Activated gamma-delta T cell treated with anti-CD3 and anti-CD28 coated beads, Interleukin-2, amount 50 U/mL, for 16 hours (primary cell): Measurements from ENCODE around the gene JPT1.
"Not testable (repeated sequence)": the region's sequence is repeated elsewhere in the genome, so short reads cannot be mapped to it uniquely, and the experiment has no call there.

Source experiments
- DNase-seq: peaks from one replicate; pipeline ENCODE4 v3.0.0-alpha.2; 2020; ENCODE audit warnings: low read depth

Gene JPT1

DNA sequence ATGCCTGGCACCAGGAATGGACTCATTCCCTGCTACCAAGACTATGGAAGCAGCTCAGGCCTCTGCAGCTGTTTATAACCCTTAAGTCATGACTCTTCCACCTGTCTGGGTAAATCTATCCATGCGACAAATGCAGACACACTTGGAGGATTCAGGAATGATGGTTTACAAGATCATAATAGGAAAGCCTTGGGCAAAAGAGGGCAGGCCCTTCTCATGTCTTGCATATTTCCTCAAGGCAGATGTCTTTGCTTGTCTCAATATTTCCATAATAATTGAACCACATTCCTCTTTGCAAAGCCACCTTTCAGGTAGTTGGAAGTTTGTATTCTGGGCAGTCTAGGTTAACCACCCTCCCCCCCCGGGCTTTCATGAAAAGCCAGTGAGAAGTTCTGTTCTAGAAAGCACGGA lies 884 bp upstream of the JPT1 start:
- no peak for DNase-seq

DNA sequence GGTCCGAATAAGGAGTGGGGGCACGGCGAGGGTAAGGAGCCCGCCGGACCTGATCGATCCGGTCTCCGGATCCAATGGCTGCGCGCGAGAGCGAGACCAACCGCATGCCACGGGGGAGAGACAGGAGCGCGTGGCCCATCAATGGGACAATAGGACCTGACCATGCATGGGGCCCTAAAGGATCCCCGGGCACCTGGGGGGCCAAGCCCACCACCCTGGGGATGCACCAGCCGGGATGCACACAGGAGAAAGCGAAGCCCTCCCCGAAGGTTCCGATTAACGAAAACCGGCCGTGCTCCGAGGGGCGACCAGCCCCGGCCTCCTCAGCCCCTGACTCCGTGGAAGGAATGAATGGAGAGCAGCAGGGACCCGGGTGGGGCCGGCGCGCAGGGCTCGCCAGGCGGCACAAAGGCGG lies 525 bp downstream of the JPT1 start:
- no peak for DNase-seq

DNA sequence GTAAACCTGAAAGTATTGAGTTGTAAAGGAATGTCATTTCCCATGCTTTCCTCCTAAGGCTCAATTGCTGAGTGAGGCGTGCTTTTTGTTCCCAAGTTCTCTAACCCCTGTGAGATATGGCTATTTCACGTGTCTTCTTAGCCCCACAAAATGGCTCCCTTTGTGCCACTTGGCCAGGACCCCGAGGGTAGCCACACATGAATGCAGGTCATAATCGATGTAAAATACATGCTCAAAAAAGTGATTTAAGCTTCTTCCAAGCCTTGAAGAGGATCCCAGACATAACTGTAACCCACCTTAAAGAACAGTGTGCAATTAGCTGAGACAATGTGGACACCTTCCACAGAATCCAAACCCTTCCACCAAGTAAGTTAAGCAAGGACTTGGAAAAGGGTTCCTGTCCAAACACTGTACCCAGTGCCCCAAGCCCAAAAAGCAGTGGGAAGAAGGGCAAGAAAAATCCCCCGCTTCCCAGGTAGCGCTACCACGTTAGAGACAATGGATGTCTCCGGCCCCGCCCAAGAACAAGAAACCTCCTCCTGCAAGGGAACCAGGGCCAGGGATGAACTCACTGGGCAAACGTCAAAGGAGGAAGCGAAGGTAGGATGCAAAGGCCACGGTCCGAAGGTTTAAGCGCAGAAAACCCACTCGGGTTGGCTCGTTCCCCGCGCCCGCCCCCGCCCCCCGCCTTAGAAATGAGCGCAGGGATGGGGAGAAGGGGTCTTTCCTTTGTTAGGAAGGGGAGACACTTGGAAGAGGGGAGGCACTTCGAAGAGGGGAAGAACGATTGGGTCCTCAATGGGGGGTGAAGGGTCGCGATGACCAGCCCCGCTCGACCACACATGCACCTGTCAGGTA lies 1.2 kb downstream of the JPT1 start:
- no peak for DNase-seq

DNA sequence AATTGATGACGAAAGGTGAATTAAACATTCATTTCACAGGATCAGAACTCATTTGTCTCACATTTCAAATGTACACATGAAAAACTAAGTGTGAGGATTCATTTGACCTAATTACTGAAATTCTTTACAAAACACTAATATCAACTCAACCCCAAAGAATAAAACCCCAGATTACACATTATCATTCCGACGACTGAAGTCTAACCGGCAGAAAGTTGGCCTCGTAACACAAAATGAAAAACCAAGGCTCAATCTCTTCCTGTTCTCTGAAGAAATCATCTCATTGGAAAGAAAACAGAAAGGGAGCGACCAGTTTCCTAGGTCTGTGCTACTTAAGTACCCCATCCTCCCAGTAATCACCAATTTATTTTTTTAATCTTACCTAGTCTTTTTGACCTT lies 1.8 kb downstream of the JPT1 start:
- DNase-seq: no peak

DNA sequence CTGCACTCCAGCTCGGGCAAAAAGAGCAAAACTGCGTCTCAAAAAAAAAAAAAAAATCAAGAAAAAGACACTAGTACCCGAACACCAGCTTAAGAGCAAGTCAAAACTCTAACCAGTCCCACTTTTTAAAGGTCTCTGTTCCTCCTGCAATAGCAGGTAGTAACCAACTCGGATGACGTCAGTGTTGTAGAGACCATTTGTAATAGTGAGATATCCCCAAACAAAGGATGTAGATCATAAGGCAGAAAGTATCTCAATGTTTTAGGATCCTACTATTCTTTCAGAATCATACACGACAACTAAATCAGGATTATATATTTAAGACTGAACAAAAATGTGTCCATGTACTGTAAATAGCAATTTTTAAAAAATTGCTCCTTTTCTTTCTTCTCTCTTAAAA lies 2.4 kb downstream of the JPT1 start:
- no peak for DNase-seq

DNA sequence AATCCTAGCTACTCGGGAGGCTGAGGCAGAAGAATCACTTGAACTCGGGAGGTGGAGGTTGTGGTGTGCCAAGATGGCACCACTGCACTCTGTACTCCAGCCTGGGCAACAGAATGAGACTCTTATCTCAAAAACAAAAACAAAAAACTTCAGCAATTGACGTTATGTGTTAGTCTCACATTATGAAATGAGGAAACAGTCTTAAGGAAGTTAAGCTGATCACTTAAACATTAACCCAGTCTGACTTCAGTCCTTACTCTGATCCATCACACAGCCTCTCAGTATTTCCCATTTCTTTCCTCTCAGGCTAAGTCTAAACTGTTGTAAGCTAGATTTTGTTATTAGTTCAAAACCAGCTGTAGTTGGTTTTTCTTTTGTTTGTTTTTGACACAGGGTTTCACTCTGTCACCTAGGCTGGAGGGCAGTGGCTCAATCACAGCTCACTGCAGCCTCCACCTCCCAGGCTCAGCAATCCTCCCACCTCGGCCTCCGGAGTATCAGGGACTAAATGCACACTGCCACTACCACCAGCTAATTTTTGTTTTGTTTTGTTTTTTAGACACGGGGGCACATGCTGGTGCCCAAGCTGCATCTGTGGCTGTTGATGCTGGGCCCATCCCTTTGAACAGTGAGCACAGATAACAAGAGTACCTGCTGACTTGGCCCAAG lies 6.3 kb downstream of the JPT1 start:
- DNase-seq: no peak

DNA sequence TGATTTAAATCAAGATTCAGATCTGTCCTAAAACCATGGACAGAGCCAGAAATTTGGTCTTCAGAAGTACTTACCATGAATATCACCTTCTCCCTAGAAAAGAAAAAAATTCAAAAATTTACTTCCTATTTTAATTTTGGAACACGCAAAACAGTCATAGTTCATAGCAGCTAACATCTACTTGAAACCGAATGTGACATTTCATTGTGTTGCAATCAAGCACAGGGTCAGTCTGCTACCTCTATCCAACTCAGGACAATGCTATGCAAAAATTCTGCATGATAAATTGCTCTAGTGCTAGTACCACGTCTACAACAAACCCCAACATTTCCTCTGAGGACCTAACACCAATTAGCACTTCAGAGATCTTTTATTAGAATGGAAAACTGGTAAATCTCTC lies 7.7 kb downstream of the JPT1 start:
- no peak for DNase-seq

DNA sequence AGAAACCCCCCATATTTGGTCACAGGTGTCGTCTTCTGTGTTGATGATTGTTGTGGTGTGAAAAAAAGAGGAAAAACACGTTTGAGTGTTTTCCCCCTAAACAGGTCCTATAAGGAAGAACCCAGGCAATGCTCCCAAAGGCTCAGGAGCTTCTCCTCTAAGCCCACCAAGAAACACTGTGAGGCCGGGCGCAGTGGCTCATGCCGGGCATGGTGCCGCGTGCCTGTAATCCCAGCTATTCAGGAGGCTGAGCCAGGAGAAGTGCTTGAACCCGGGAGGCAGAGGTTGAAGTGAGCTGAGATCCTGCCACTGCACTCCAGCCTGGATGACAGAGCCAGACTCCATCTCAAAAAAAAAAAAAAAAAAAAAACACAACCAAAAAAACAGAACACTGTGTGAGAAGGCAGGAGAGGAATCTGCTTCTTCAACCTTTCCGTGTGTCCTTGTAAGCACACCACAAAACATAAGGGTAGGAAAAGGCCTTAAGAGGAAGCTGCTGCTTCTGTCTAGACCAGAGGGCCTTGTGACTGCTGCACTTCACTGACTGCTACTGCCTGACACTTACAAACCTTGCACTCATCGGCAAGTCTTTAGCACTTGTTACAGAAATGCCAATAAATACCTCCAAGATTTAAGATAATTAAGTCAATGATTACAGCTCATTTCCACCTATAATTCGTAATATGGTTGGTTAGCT lies 9.3 kb downstream of the JPT1 start:
- DNase-seq: no peak

DNA sequence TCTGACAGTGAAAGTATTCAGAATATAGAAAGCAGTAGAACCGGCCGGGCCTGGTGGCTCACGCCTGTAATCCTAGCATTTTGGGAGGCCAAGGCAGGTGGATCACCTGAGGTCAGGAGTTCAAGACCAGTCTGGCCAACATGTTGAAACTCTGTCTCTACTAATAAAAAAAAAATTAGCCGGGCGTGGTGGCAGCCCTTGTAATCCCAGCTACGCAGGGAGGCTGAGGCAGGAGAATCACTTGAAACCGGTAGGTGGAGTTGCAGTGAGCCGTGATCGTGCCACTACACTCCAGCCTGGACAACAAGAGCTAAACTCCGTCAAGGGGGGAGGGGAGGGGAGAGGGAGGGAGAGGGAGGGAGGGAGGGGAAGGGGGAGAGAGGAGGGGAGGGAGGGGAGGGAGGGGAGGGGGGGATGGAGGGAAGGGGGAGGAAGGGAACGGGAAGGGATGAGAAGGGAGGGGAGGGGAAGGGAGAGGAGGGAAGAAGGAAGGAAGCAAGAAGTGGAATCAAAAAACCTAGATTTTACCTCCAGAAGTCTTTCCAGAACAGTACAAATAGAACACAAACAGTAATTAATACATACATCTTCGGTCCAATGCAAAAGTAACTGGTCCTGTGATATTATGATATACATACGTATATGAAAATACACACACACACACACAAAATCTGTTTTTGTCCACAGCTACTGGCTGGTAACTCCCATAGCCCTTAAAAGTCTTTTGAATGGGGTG lies 11.9 kb downstream of the JPT1 start:
- DNase-seq: no peak

DNA sequence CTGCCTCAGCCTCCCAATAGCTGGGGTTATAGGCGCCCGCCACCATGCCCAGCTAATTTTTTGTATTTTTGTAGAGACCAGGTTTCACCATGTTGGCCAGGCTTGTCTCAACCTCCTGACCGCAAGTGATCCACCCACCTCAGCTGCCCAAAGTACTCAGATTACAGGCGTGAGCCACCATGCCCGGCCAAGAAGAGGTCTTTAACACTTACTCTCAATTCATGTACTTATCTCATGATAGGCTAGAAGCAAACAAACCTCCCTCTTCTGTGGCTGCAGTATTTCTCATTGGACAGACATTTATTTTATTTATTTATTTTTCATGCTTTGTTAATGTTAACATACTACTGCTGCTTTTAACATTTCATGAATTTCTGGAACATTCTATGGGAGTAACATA lies 15.8 kb downstream of the JPT1 start:
- DNase-seq: no peak

DNA sequence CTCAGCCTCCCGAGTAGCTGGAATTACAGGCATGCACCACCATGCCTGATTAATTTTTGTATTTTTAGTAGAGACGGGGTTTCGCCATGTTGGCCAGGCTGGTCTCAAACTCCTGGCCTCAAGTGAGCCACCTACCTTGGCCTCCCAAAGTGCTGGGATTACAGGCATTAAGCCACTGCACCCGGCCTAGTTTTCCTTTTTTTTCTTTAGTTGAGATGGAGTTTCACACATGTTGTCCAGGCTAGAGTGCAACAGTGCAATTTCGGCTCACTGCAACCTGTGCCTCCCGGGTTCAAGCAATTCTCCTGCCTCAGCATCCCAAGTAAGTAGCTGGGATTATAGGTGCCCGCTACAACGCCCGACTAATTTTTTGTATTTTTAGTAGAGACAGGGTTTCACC lies 16.6 kb downstream of the JPT1 start:
- DNase-seq: not testable (repeated sequence)

DNA sequence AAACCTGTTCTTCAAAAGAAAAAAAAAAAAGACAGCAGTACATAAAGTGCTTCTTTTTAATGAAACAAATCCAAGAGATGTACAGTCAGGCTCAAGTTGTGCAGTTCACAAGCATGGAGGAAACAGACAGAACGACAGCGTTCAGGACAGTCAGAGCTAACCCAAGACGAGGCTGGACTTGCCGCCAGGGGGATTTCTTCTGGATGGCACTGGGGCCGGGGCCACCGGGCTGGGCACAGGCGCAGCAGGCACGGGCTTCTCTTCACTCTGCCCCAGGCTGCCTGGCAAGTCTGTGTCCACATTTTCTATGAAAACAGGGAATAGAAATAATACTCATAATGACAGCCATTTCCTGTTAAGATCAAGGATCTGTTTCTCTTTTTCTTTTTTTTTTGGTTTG lies 18.4 kb downstream of the JPT1 start:
- DNase-seq: no peak

DNA sequence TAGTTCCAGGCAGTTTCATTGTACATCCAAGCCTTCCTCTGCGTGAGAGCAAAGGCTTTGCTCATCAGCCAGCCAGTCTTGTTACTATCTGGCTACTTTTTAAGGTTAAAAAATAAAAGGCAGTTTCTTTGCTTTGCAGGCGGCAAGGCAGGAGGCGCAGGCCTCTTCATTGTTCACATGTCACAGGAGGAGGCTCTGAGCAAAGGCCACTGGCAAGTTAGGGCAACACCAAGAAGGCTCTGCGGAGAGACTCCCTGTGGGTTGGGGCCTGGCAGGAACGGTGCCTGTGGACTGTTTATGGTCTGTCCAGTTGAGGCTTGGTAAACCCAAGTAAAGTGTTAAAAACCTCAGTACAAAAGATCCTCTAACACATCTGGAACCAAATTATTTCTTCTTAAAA lies 18.9 kb downstream of the JPT1 start:
- no peak for DNase-seq

DNA sequence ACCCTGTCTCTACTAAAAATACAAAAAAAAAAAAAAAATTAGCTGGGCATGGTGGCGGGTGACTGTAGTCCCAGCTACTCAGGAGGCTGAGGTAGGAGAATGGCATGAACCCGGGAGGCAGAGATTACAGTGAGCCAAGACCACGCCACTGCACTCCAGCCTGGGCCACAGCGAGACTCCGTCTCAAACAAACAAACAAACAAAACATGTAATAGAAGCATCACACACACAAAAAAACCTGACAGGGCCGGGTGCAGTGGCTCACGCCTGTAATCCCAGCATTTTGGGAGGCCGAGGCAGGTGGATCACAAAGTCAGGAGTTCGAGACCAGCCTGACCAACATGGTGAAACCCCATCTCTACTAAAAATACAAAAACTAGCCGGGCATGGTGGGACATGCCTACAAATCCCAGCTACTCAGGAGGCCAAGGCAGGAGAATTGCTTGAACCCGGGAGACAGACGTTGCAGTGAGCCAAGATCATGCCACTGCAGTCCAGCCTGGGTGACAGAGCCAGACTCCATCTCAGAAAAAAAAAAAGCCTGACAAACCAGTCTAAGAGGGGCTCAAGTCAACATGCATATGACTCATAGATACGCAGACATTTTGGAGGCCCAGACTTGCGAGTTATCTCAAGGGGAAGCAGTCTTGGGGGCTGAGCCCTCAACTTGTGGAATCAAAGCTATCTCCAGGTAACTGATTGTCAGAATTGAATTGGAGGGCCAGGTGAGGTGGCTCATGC lies 20.5 kb downstream of the JPT1 start:
- DNase-seq: not testable (repeated sequence)

DNA sequence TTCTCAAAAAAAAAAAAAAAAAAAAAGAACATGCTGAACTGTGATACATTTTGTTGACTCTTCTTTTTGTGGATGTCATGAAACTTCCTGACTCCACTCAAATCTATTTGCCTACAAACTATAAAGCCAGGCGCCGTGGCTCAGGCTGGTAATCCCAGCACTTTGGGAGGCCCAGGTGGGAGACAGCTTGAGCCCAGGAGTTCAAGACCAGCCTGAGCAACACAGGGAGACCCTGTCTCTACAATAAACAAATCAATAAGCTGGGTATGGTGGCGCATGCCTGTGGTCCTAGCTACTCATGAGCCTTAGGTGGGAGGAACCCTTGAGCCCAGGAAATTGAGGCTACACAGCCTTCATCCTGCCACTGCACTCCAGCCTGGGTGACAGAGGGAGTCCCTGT lies 21.3 kb downstream of the JPT1 start:
- DNase-seq: no peak

DNA sequence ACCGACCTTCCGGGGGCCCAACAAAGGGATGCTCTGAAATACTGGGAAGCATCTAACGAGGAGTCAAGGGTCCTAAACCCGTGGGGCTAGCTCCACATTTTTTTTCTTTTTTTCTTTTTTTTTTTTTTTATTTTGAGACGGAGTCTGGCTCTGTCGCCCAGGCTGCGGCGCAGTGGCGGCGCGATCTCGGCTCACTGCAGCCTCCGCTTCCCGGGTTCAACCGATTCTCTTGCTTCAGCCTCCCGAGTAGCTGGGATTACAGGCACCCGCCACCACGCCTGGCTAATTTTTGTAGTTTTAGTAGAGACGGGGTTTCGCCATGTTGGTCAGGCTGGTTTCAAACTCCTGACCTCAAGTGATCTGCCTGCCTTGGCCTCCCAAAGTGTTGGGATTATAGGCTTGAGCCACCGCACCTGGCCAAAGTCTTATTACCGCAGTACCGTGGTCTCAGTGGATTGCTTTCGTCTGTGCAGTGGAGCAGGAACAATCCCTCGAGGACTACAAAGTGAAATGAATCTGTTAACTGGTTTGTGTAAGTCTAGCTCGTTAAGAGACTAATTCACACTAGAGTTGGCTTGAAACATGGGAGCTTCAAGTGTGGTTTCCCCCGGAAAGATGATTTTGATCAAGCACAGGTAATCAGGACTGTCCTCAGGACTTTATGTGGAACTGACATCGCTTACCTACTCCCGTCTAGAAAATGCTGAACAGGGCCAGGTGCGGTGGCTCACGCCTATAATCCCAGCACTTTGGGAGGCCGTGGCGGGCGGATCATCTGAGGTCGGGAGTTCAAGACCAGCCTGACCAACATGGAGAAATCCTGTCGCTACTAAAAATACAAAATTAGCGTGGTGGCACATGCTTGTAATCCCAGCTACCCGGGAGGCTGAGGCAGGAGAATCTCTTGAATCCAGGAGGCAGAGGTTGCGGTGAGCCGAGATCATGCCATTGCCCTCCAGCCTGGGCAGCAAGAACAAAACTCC lies 22.0 kb downstream of the JPT1 start:
- not testable (repeated sequence) for DNase-seq

DNA sequence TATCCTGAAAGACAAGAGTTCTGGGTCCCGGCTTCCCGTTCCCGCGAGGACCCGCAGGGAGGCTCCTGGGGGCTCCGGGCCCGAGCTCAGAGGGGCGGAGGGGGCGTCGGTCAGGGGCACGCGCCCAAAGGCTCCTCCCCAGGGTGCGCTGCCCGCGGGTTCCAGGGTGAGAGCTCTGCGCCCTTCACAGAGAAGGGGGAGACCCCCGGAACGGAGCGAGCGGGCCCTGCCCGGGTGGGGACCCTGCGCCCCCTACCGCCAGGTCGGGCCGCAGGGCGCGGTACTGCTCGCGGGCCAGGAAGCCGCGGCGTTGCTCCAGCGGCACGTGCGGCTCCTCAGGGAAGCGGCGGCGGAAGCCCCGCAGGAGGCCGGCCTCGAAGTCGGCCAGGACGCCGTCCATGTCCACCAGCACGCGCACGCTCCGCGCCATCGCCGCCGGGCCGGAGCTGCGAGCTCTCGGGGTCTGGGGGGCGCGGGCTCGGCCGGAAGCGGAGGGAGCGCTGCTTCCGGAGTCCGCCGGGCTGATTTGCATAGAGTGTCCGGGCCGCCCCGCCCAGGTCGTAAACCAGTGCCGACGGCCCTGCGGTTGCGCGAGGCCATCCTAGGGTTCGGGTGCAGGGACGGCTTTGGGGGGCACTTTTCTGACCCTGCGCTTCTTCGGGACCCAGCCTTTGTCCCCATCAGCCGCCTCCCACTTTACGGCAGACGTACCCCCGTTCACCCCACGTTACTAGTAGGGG lies 22.9 kb downstream of the JPT1 start, which contains the start of gene NT5C:
TSS of gene NT5C (minus strand) at position 465 of the 740 bp plus-strand sequence. CDS start at position 430, 35 bp downstream.
- peak; percentile 41 for DNase-seq

DNA sequence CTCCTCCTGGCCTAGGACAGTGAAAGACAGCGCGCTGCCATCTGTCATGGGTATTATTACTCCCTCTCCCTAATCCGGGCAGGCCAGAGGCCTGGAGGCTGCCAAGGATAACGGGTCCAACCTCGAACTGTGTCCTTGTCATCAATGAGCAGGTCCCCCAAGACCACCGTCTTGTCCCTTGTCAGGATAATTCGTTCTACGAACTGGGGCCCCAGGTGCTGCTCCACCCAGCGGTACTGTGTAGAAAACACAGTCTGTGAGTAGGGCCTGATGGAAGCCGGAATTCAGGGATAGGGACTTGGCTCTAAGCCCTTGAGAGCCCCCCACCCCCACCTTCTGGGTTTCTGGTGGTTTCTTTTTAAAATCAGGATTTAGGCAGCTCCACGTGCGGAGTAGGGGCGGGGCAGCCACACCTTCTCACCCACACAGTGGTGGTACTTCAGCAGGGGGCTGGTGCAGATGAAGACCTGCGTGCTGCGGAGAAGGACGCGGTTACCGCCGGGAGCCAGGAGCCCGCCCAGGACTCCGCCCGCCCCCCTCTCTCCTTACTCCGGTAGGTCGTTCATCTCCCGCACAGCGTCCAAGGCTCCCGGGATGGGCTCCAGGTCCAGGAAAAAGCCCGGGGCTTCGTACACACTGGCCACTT lies 23.6 kb downstream of the JPT1 start:
- no peak for DNase-seq

DNA sequence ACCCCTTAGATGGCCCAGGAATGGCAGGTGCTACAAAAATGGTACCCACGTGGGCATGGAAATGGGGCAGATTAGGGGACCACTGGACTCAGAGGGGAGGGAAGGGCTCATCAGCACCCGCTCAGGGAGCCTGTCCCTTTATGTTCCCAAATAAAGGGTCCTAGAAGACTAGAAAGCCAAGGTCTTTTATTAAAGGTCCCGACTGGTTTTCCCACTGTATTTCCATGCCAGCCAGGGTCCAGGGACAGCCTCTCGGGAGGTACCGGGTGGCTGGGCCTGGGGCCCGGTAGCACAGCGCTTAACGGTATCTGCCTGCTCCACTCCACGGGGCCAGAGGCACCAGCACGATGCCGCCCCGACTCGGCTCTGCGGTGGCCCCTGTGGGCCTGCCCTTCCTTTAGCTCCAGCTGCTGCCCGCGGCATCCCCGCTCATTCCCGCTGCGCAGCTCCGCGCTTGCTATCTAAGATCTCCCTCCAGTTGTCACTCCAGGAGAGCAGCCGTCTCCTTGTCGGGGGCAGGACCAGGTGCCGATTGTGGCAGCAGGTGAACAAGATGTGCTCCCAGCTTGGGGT lies 24.2 kb downstream of the JPT1 start:
- no peak for DNase-seq
